Sigmoid colon (tissue), 4 donors: ENCODE data around the gene ZFAND3.

Source experiments
- EP300 ChIP-seq, 4 donors: sonication (generic); formaldehyde crosslinking; IDR thresholded peaks; one replicate each; pipeline ENCODE4 v1.6.1; 2017; ENCODE audit warnings: antibody characterized with exemption in 4 of 4
- POLR2A ChIP-seq, 2 donors: fragments of 450-650 bp; IDR thresholded peaks; one replicate each; pipeline ENCODE4 v1.6.1; 2016; ENCODE audit warnings: antibody characterized with exemption in 2 of 2, mild to moderate bottlenecking in 2 of 2, moderate library complexity in 2 of 2
- POLR2AphosphoS5 ChIP-seq, 4 donors: sonication (generic); formaldehyde crosslinking; IDR thresholded peaks; one replicate each; pipeline ENCODE4 v1.6.1; 2017; ENCODE audit warnings: antibody characterized with exemption in 4 of 4

DNA sequence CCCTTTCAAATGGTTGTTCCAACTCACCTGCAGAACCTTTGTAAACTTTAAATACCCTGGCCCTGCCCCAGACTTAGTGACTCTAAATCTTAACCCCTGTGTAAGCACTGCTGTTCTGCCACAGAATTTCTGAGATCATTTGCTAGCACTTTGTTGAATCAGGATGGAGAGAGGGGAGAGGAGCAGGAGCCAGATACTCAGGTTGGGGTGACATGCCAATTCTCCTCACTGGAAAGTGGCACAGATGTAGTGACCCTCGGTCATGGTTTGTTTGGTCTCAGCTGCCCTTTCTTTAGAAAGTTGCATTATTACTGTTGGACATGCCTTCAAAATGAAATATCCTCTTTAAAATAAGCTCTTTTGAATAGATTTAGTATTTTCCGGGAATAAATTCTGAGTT lies 168.0 kb downstream of the ZFAND3 start:
- TF ChIP-seq POLR2AphosphoS5 (IDR thresholded peaks at IDR 0.05) = no peak
- no peak for TF ChIP-seq EP300 (IDR thresholded peaks at IDR 0.05)
- TF ChIP-seq POLR2A (IDR thresholded peaks at IDR 0.05) = no peak
